ENCODE results near the gene CPB2. TPM values are rescaled to one million over a fixed set of nuclear protein-coding genes. Genes with fewer than 3 reads are reported as not detected.

Gene CPB2
- total and polyA plus RNA-seq, 10 donors = not detected

GRCh38 chr13:46097015-46097414, 7.8 kb downstream of the CPB2 start:
- no peaks in the 10 kb centered on the region for H3K9me3 ChIP-seq
- H3K4me1 ChIP-seq = peaks cover 0 to 11% (median 7%) of the 10 kb centered on the region in 6 donors
- H3K36me3 ChIP-seq = no peaks in the 10 kb centered on the region
- no peak overlapping the region for H3K27ac ChIP-seq
- TF ChIP-seq CTCF (IDR thresholded peaks at IDR 0.05 in 8 of 11, conservative IDR thresholded peaks at IDR 0.05 in 3 of 11) (no peak), POLR2A (IDR thresholded peaks at IDR 0.05) (no peak), POLR2AphosphoS5 (IDR thresholded peaks at IDR 0.05) (no peak)
- no peak overlapping the region for H3K4me3 ChIP-seq
- intact Hi-C loops (cut with DNase I; ENCODE audit: low total_unique reads) = no loop called here
- WGBS, 5 donors = 82 to 95% (median 90%) methylated on average over 3 of the region's 3 CpGs
- DNase-seq = no peak
- H3K27me3 ChIP-seq (replicated peaks in 1 of 7) = no peaks in the 10 kb centered on the region

- peaks cover 0 to 8% (median 0%) of the 10 kb centered on the region in 7 donors for H3K27me3 ChIP-seq (replicated peaks in 1 of 7)
- H3K4me1 ChIP-seq = no peaks in the 10 kb centered on the region
- WGBS, 5 donors = 87 to 94% (median 89%) methylated on average over 3 of the region's 3 CpGs
- no peak for DNase-seq
- intact Hi-C loops (cut with DNase I; ENCODE audit: low total_unique reads) = no loop called here
- H3K9me3 ChIP-seq = no peaks in the 10 kb centered on the region
- no peaks in the 10 kb centered on the region for H3K36me3 ChIP-seq
- TF ChIP-seq POLR2A (IDR thresholded peaks at IDR 0.05) (no peak), POLR2AphosphoS5 (IDR thresholded peaks at IDR 0.05) (no peak), CTCF (IDR thresholded peaks at IDR 0.05 in 8 of 11, conservative IDR thresholded peaks at IDR 0.05 in 3 of 11) (no peak)
- H3K4me3 ChIP-seq = no peak overlapping the region
- no peak overlapping the region for H3K27ac ChIP-seq
Measured at GRCh38 chr13:46094478-46094877, 10.4 kb downstream of the CPB2 start.

GRCh38 chr13:46088821-46089562, 15.8 kb downstream of the CPB2 start:
- DNase-seq = no peak
- Histone ChIP-seq H3K27me3 (replicated peaks in 1 of 7) (peaks cover 0 to 10% (median 0%) of the 10 kb centered on the region in 7 donors), H3K4me3 (no peak overlapping the region), H3K36me3 (no peaks in the 10 kb centered on the region), H3K27ac (no peak overlapping the region), H3K4me1 (no peaks in the 10 kb centered on the region), H3K9me3 (no peaks in the 10 kb centered on the region)
- intact Hi-C loops (cut with DNase I; ENCODE audit: low total_unique reads) = no loop called here
- no peak for TF ChIP-seq POLR2AphosphoS5 (IDR thresholded peaks at IDR 0.05)
- no peak for TF ChIP-seq CTCF (IDR thresholded peaks at IDR 0.05 in 8 of 11, conservative IDR thresholded peaks at IDR 0.05 in 3 of 11)
- no peak for TF ChIP-seq POLR2A (IDR thresholded peaks at IDR 0.05)
- 73 to 86% (median 81%) methylated on average over 5 of the region's 5 CpGs for WGBS, 5 donors

GRCh38 chr13:46087481-46087880, 17.4 kb downstream of the CPB2 start:
- Histone ChIP-seq H3K9me3 (no peaks in the 10 kb centered on the region), H3K4me3 (no peak overlapping the region), H3K27me3 (replicated peaks in 1 of 7) (peaks cover 0 to 10% (median 0%) of the 10 kb centered on the region in 7 donors), H3K4me1 (no peaks in the 10 kb centered on the region), H3K36me3 (no peaks in the 10 kb centered on the region), H3K27ac (no peak overlapping the region)
- no peak for DNase-seq
- TF ChIP-seq POLR2AphosphoS5 (IDR thresholded peaks at IDR 0.05) = no peak
- TF ChIP-seq POLR2A (IDR thresholded peaks at IDR 0.05) = no peak
- no peak for TF ChIP-seq CTCF (IDR thresholded peaks at IDR 0.05 in 8 of 11, conservative IDR thresholded peaks at IDR 0.05 in 3 of 11)
- intact Hi-C loops (cut with DNase I; ENCODE audit: low total_unique reads) = no loop called here
